ENCODE data around the gene NT5C. TPM values are rescaled to one million over a fixed set of nuclear protein-coding genes. Genes with fewer than 3 reads are reported as not detected.
A peak's percentile ranks its signal among the peaks of the same experiment; 100 is the strongest.

NT5C gene
- total RNA-seq, 2 experiments from 2014 or later, result 14.1 to 16.1 TPM

DNA sequence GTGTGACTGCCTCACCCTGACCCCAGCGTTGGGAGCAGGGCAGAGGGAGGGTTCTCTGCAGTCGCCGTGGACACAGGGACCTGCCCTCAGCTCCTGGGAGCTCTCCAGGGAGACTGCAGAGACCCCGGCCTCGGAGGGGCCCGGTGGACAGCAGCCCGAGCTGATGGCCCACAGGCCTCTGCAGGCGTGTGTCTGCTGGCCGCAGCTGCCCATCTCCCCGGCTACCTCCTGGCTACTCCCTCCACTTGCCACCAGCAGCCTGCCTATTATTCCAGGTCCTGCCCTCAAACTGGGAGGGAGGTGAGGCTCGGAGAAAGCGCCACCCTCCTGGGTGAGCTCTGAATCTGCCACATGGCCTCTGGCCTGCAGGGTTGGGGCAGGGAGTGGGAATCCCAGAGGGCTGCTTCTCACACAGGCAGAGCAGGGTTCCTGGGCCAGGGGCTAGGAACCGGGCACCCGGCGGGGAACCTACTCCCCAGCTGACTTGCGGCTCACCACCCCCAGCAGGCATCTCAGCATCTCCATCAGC, 36.6 kb downstream of the NT5C start:
- ChIA-PET CTCF (no interaction called here), POLR2A (no interaction called here)
- H3K4me3 Mint-ChIP-seq, result no peak overlapping the region
- H3K36me3 Mint-ChIP-seq (ENCODE audit: low read depth), result no peaks in the 10 kb centered on the region
- DNase-seq (no peak), ATAC-seq (ENCODE audit: poor library complexity) (no peak)
- peaks cover 15% of the 10 kb centered on the region for H3K4me1 Mint-ChIP-seq (ENCODE audit: low read depth)
- no peak overlapping the region for H3K27ac Mint-ChIP-seq
- Histone ChIP-seq H3K9me3 (ENCODE audit: control insufficient read depth in 1 of 2, insufficient read depth in 1 of 2, low read length in 2 of 2) (peaks cover 0 to 4% of the 10 kb centered on the region in 2 experiments), H3K27me3 (ENCODE audit: control insufficient read depth in 1 of 2, insufficient read depth in 2 of 2, low read length in 2 of 2) (no peaks in the 10 kb centered on the region), H3K36me3 (ENCODE audit: insufficient read depth, low read length) (peaks cover 7% of the 10 kb centered on the region), H3K4me1 (ENCODE audit: insufficient read depth, low read length) (peaks cover 7% of the 10 kb centered on the region), H3K27ac (ENCODE audit: low read depth in 1 of 2, low read length in 2 of 2) (no peak overlapping the region), H3K4me3 (ENCODE audit: low read length) (no peak overlapping the region)
- TF ChIP-seq CTCF (IDR thresholded peaks at IDR 0.05), result no peak
- H3K27me3 Mint-ChIP-seq, result no peaks in the 10 kb centered on the region
- intact Hi-C loops (cut with DNase I, micrococcal nuclease), result no loop called here
- no peaks in the 10 kb centered on the region for H3K9me3 Mint-ChIP-seq

- CTCF ChIA-PET, result no interaction called here
- ATAC-seq (ENCODE audit: poor library complexity) (no peak), DNase-seq (no peak)
- Histone ChIP-seq H3K4me1 (ENCODE audit: insufficient read depth, low read length) (peaks cover 20% of the 10 kb centered on the region), H3K9me3 (ENCODE audit: control insufficient read depth in 1 of 2, insufficient read depth in 1 of 2, low read length in 2 of 2) (peaks cover 0 to 4% of the 10 kb centered on the region in 2 experiments), H3K4me3 (ENCODE audit: low read length) (no peak overlapping the region), H3K27ac (ENCODE audit: low read depth in 1 of 2, low read length in 2 of 2) (no peak overlapping the region), H3K36me3 (ENCODE audit: insufficient read depth, low read length) (peaks cover 4% of the 10 kb centered on the region), H3K27me3 (ENCODE audit: control insufficient read depth in 1 of 2, insufficient read depth in 2 of 2, low read length in 2 of 2) (no peaks in the 10 kb centered on the region)
- H3K4me3 Mint-ChIP-seq, result no peak overlapping the region
- intact Hi-C loops (cut with DNase I, micrococcal nuclease), result no loop called here
- H3K27ac Mint-ChIP-seq, result no peak overlapping the region
- POLR2A ChIA-PET, result no interaction called here
- peaks cover 28% of the 10 kb centered on the region for H3K4me1 Mint-ChIP-seq (ENCODE audit: low read depth)
- H3K36me3 Mint-ChIP-seq (ENCODE audit: low read depth), result no peaks in the 10 kb centered on the region
- TF ChIP-seq CTCF (IDR thresholded peaks at IDR 0.05), result no peak
- H3K9me3 Mint-ChIP-seq, result no peaks in the 10 kb centered on the region
- no peaks in the 10 kb centered on the region for H3K27me3 Mint-ChIP-seq
These were observed 37.9 kb downstream of the NT5C start for GRCh38 chr17:75093548-75094158.

DNA sequence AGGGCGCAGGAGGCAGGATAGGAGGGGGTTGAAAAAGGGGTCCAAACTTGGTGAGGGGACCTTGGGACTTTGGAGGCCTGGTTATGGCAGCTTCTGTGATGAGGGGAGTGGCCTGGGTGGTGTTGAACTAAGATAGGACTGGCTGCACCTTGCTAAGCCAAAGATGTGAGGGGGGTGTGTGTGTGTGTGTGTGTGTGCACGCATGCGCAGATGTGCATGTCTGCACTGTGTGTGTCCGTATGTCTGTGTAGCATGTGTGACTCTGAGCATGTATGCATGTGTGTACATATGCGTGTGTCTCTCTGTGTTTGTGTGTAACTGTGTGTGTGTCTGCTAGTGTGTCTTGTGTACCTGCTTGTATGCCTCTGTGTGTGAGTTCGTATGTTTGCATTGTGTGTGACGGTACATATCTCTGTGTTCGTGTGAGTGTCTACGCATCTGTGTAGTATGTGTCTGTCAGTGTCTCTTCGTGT, 39.7 kb downstream of the NT5C start:
- Histone ChIP-seq H3K4me3 (ENCODE audit: low read length) (no peak overlapping the region), H3K27me3 (ENCODE audit: control insufficient read depth in 1 of 2, insufficient read depth in 2 of 2, low read length in 2 of 2) (no peaks in the 10 kb centered on the region), H3K4me1 (ENCODE audit: insufficient read depth, low read length) (peaks cover 36% of the 10 kb centered on the region), H3K9me3 (ENCODE audit: control insufficient read depth in 1 of 2, insufficient read depth in 1 of 2, low read length in 2 of 2) (peaks cover 0 to 4% of the 10 kb centered on the region in 2 experiments), H3K27ac (ENCODE audit: low read depth in 1 of 2, low read length in 2 of 2) (no peak overlapping the region), H3K36me3 (ENCODE audit: insufficient read depth, low read length) (no peaks in the 10 kb centered on the region)
- H3K36me3 Mint-ChIP-seq (ENCODE audit: low read depth), result no peaks in the 10 kb centered on the region
- peaks cover 42% of the 10 kb centered on the region for H3K4me1 Mint-ChIP-seq (ENCODE audit: low read depth)
- H3K27me3 Mint-ChIP-seq, result no peaks in the 10 kb centered on the region
- H3K27ac Mint-ChIP-seq, result no peak overlapping the region
- intact Hi-C loops (cut with DNase I, micrococcal nuclease), result no loop called here
- H3K9me3 Mint-ChIP-seq, result no peaks in the 10 kb centered on the region
- POLR2A ChIA-PET, result no interaction called here
- no peak for TF ChIP-seq CTCF (IDR thresholded peaks at IDR 0.05)
- CTCF ChIA-PET, result no interaction called here
- DNase-seq (no peak), ATAC-seq (ENCODE audit: poor library complexity) (no peak)
- peak overlapping the region; percentile 36 for H3K4me3 Mint-ChIP-seq

All from CD4-positive, alpha-beta T cell (primary cell).